ENCODE data around the gene CEND1.

The CEND1 gene

DNA sequence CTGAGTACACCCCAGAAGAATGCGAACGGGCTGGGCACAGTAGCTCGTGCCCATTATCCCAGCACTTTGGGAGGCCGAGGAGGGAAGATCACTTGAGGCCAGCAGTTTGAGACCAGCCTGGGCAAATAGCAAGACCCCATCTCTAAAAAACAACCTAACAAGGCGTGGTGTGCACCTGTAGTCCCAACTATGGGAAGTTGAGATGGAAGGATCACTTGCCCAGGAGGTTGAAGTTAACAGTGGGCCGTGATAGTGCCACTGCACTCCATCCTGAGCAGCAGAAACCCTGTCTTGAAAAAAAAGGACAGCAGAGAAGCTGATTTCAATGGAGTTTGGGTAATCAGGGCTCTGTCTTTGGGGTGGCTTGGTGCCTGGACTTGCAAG lies 23.2 kb upstream of the CEND1 start:
- Histone ChIP-seq H3K4me1 (ENCODE audit: control insufficient read depth in 2 of 2, insufficient read depth in 2 of 2, low read length in 2 of 2) (peaks cover 25% of the 10 kb centered on the region in 2 donors), H3K4me3 (ENCODE audit: low read length in 2 of 2) (no peak overlapping the region), H3K9ac (ENCODE audit: low read depth in 1 of 2, low read length in 2 of 2) (no peak overlapping the region), H3K36me3 (ENCODE audit: control insufficient read depth in 2 of 2, insufficient read depth in 2 of 2, low read length in 2 of 2) (peaks cover 16 to 30% of the 10 kb centered on the region in 2 donors), H3K27ac (ENCODE audit: low read depth in 2 of 2, low read length in 2 of 2) (no peak overlapping the region), H3K27me3 (ENCODE audit: control insufficient read depth in 2 of 2, insufficient read depth in 2 of 2, low read length in 2 of 2) (no peaks in the 10 kb centered on the region), H3K9me3 (ENCODE audit: control insufficient read depth in 2 of 2, low read length in 2 of 2) (no peaks in the 10 kb centered on the region)

DNA sequence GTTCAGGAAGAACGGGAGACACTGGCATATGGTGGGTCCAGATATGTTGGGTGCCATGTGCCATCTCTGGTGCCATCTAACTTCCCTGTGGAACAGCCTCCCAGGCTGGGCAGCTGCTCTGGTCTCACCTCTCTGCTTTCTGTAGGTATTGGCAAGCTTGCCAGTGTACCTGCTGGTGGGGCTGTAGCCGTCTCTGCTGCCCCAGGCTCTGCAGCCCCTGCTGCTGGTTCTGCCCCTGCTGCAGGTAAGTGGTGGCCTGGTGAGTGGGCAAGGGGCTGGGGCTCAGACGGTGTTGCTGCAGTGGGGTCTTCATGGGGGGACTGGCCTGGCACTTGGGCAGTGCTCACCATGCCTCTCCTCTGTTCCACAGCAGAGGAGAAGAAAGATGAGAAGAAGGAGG lies 22.5 kb upstream of the CEND1 start:
- Histone ChIP-seq H3K4me1 (ENCODE audit: control insufficient read depth in 2 of 2, insufficient read depth in 2 of 2, low read length in 2 of 2) (peaks cover 25% of the 10 kb centered on the region in 2 donors), H3K36me3 (ENCODE audit: control insufficient read depth in 2 of 2, insufficient read depth in 2 of 2, low read length in 2 of 2) (peaks cover 16 to 30% of the 10 kb centered on the region in 2 donors), H3K4me3 (ENCODE audit: low read length in 2 of 2) (no peak overlapping the region), H3K9ac (ENCODE audit: low read depth in 1 of 2, low read length in 2 of 2) (no peak overlapping the region), H3K27ac (ENCODE audit: low read depth in 2 of 2, low read length in 2 of 2) (no peak overlapping the region), H3K27me3 (ENCODE audit: control insufficient read depth in 2 of 2, insufficient read depth in 2 of 2, low read length in 2 of 2) (no peaks in the 10 kb centered on the region), H3K9me3 (ENCODE audit: control insufficient read depth in 2 of 2, low read length in 2 of 2) (no peaks in the 10 kb centered on the region)

DNA sequence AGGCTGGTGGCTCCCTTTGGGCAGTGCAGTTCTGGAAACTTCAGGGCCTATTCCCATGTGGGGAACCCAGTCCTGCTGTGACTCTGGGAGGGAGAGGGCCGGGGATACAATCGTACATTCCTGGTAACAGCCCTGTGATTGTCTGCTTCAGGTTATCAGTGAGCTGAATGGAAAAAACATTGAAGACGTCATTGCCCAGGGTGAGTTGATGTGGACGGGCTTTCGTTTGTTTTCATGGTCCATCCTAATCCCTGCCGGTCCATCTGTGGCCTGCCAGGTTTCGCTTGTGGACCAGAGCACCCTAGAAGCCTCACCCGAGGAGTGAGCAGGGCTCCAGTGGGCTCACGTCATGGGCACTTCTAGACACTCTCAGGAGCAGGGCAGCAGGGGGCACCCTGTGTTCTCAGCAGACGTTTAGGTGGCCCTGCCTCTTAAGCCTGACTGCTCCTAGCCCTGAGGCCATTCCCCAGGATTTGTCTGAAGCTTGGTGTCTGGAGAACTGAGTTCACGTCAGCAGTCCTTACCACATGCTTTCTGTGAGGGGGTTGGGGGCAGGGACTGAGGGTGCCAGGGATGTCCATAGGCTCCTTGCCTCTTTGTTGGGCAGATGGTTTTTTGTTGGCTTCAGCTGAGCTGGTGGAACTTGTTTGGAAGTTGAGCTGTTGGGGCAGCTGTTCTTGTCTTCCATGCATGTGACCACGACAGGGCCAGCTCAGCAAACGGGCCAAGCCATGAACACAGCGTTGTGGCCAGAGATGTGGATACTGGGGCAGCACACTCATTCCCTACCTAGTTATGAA lies 21.8 kb upstream of the CEND1 start:
- Histone ChIP-seq H3K36me3 (ENCODE audit: control insufficient read depth in 2 of 2, insufficient read depth in 2 of 2, low read length in 2 of 2) (peaks cover 16 to 30% of the 10 kb centered on the region in 2 donors), H3K4me1 (ENCODE audit: control insufficient read depth in 2 of 2, insufficient read depth in 2 of 2, low read length in 2 of 2) (peaks cover 25% of the 10 kb centered on the region in 2 donors), H3K9me3 (ENCODE audit: control insufficient read depth in 2 of 2, low read length in 2 of 2) (no peaks in the 10 kb centered on the region), H3K4me3 (ENCODE audit: low read length in 2 of 2) (peak overlapping the region in 1 of 2 donors; percentile 94), H3K27me3 (ENCODE audit: control insufficient read depth in 2 of 2, insufficient read depth in 2 of 2, low read length in 2 of 2) (no peaks in the 10 kb centered on the region), H3K27ac (ENCODE audit: low read depth in 2 of 2, low read length in 2 of 2) (no peak overlapping the region), H3K9ac (ENCODE audit: low read depth in 1 of 2, low read length in 2 of 2) (peak overlapping the region; percentile 97 to 100)

DNA sequence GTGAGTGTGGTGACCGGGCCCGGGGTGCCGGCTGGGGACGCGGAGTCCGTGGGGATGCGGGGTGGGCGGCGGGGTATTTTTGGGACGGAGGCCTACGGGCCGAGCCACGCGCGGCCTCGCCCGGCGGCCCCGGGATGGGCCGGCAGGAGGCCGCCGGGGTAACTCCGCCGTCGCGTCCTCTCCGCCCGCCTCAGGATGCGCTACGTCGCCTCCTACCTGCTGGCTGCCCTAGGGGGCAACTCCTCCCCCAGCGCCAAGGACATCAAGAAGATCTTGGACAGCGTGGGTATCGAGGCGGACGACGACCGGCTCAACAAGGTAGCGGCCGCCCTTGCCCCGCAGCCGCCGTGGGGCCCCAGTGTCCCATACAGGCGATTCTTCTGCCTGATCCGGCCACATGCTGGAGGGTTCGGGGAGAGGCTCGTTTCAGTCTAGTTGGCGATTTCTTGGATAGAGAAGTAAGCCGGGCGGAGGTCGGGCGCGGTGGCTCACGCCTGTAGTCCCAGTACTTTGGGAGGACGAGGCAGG lies 20.2 kb upstream of the CEND1 start:
- Histone ChIP-seq H3K4me3 (ENCODE audit: low read length in 2 of 2) (peak overlapping the region; percentile 94 to 96), H3K27me3 (ENCODE audit: control insufficient read depth in 2 of 2, insufficient read depth in 2 of 2, low read length in 2 of 2) (no peaks in the 10 kb centered on the region), H3K9ac (ENCODE audit: low read depth in 1 of 2, low read length in 2 of 2) (peak overlapping the region; percentile 97 to 100), H3K4me1 (ENCODE audit: control insufficient read depth in 2 of 2, insufficient read depth in 2 of 2, low read length in 2 of 2) (peaks cover 25 to 28% of the 10 kb centered on the region in 2 donors), H3K9me3 (ENCODE audit: control insufficient read depth in 2 of 2, low read length in 2 of 2) (no peaks in the 10 kb centered on the region), H3K27ac (ENCODE audit: low read depth in 2 of 2, low read length in 2 of 2) (peak overlapping the region; percentile 99), H3K36me3 (ENCODE audit: control insufficient read depth in 2 of 2, insufficient read depth in 2 of 2, low read length in 2 of 2) (peaks cover 16 to 29% of the 10 kb centered on the region in 2 donors)

DNA sequence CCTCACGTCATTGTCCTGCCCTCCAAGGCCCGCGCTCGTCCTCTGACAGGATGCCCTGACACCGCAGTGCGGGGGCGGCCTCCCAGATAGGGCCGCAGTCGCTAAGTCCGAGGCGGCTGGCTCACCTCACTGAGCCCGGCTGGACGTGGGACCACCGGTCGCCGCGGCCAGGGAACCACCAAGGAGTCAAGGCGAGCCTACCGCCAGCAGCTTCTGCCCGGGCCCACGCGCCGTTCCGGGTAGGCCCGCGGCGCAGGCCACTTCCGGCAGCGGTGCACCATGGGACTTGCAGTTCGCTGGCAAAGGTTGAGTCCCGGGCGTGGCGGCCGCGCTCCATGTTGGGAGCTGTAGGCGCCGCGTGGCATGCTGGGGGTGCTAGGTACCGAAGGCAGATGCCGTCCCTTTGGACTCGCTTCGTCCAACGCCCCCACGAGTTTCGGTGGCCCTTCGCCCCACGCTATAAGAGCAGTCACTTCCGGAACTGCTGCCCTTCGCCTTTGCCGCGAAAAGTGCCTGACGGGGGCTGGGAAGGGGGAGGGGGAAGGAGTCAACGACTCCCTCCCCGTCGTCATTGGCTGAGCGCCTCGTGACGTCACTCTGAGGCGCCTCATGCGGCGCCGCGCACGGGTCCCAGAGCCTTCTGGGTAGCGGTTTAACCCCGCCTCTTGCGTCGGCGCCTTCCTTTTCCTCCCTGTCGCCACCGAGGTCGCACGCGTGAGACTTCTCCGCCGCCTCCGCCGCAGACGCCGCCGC lies 19.6 kb upstream of the CEND1 start, which contains the start of gene RPLP2:
RPLP2 (plus strand) TSS at position 681 of the 753 bp plus-strand sequence. CDS start 268 bp downstream, outside the sequence.
- Histone ChIP-seq H3K27me3 (ENCODE audit: control insufficient read depth in 2 of 2, insufficient read depth in 2 of 2, low read length in 2 of 2) (no peaks in the 10 kb centered on the region), H3K4me3 (ENCODE audit: low read length in 2 of 2) (peak within 1 kb of the TSS; percentile 94 to 96), H3K27ac (ENCODE audit: low read depth in 2 of 2, low read length in 2 of 2) (peak within 1 kb of the TSS; percentile 99), H3K9me3 (ENCODE audit: control insufficient read depth in 2 of 2, low read length in 2 of 2) (no peaks in the 10 kb centered on the region), H3K9ac (ENCODE audit: low read depth in 1 of 2, low read length in 2 of 2) (peak within 1 kb of the TSS; percentile 97 to 100), H3K36me3 (ENCODE audit: control insufficient read depth in 2 of 2, insufficient read depth in 2 of 2, low read length in 2 of 2) (peaks cover 16 to 29% of the 10 kb centered on the region in 2 donors), H3K4me1 (ENCODE audit: control insufficient read depth in 2 of 2, insufficient read depth in 2 of 2, low read length in 2 of 2) (peaks cover 30 to 32% of the 10 kb centered on the region in 2 donors)

DNA sequence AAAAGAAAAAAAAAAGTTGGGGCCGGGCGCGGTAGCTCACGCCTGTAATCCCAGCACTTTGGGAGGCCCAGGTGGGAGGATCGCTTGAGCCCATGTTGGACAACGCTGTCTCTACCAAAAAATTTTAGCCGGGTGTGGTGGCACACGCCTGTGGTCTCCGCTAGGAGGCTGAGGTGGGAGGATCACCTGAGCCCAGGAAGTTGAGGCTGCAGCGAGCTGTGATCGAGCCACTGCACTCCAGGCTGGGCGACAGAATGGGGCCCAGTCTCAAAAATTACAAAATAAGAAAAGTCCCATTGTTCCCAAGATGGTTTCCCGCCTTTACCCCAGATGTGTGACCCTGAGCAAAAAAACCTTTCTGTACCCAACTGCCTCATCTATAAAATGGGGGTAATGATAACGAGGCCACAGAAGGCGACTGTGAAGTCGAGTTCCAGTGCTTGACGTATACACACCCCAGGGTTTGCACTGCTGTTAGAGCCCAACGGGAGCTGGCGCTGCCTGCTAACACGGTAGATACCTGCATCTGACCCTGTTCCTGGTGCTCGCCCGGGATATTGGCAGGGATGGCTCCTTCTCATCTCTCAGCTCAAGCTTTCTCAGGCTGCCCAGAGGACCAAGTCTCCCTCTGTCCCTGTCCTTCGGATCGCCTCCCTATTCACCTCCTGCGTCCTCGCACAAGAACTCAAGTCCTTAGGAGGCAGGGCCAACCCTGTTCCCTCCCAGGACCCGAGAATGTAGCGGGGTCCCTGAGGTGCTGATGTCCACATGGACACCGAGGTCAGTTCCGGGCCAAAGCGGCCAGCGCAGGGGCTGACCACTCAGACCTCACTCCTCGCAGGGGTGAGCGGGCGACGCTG lies 18.8 kb upstream of the CEND1 start:
- peaks cover 36 to 40% of the 10 kb centered on the region in 2 donors for H3K4me1 ChIP-seq (ENCODE audit: control insufficient read depth in 2 of 2, insufficient read depth in 2 of 2, low read length in 2 of 2)

DNA sequence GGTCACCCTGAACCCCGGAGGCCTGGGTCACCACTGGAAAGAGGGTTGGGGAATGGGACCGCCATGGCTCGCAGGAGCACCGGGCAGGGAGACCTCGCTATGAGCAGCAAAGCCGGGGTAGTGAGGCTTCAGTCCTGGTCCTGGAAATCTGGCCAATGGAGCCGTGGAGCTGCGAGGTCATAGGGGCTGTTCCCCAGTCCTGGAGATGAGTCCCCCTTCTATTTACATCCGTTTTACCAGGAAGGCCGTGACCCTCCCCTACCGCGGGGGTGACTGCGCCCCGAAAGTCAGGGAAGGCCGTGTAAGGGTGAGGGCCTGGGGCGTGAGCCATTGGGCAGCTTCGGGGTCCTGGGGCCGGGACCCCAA lies 14.7 kb upstream of the CEND1 start:
- Histone ChIP-seq H3K4me1 (ENCODE audit: control insufficient read depth in 2 of 2, insufficient read depth in 2 of 2, low read length in 2 of 2) (peaks cover 17 to 26% of the 10 kb centered on the region in 2 donors), H3K9me3 (ENCODE audit: control insufficient read depth in 2 of 2, low read length in 2 of 2) (no peaks in the 10 kb centered on the region), H3K27ac (ENCODE audit: low read depth in 2 of 2, low read length in 2 of 2) (peak overlapping the region; percentile 84 to 91), H3K4me3 (ENCODE audit: low read length in 2 of 2) (peak overlapping the region; percentile 52 to 69), H3K27me3 (ENCODE audit: control insufficient read depth in 2 of 2, insufficient read depth in 2 of 2, low read length in 2 of 2) (no peaks in the 10 kb centered on the region), H3K36me3 (ENCODE audit: control insufficient read depth in 2 of 2, insufficient read depth in 2 of 2, low read length in 2 of 2) (peaks cover 0 to 2% of the 10 kb centered on the region in 2 donors), H3K9ac (ENCODE audit: low read depth in 1 of 2, low read length in 2 of 2) (peak overlapping the region; percentile 32 to 68)

More for the DNA sequence above, 18.8 kb upstream of the CEND1 start:
- H3K9me3 ChIP-seq (ENCODE audit: control insufficient read depth in 2 of 2, low read length in 2 of 2), result no peaks in the 10 kb centered on the region
- peaks cover 16 to 26% of the 10 kb centered on the region in 2 donors for H3K36me3 ChIP-seq (ENCODE audit: control insufficient read depth in 2 of 2, insufficient read depth in 2 of 2, low read length in 2 of 2)
- H3K9ac ChIP-seq (ENCODE audit: low read depth in 1 of 2, low read length in 2 of 2), result peak overlapping the region; percentile 97 to 100
- peak overlapping the region; percentile 99 for H3K27ac ChIP-seq (ENCODE audit: low read depth in 2 of 2, low read length in 2 of 2)
- peak overlapping the region; percentile 94 to 96 for H3K4me3 ChIP-seq (ENCODE audit: low read length in 2 of 2)
- no peaks in the 10 kb centered on the region for H3K27me3 ChIP-seq (ENCODE audit: control insufficient read depth in 2 of 2, insufficient read depth in 2 of 2, low read length in 2 of 2)

DNA sequence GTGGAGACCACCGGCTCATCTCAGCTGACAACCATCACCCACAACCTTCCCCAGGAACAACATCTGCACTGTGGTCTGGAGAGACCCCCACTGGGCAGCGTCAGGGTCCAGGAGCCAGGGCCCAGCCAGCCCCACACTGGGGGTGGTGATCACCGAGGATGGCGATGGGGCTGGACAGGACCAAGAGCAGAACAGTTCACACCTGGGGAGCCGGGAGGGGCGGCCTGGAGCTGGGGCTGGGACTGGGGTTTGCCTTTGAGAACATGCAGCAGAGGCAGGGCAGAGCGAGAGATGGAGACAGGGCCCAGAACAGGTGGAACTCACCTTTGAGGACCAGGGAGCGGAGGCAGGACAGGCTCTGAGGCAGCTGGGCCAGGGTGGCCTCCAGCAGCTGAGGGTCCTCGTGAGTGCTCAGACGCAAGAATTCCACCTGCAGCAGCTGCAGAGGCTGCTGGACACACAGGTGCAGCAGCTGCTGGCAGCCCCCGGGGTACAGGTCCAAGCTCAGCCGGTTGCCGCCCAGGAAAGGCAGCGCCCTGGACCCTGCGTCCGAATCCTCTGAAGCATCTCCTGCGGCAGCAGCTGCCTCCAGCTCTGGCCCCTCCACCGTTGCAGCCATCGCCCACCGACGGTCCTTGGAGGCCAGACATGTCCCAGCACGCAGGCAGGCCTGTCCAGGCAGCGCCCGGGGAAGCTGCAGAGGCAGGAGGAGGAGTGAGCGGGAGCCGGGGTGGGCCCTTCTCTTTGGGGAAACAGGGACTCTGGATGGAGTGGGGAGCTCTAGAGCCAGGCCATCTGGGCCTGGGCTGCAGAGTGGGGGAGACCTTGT lies 14.1 kb upstream of the CEND1 start:
- H3K9me3 ChIP-seq (ENCODE audit: control insufficient read depth in 2 of 2, low read length in 2 of 2), result no peaks in the 10 kb centered on the region
- H3K27ac ChIP-seq (ENCODE audit: low read depth in 2 of 2, low read length in 2 of 2), result no peak overlapping the region
- peak overlapping the region; percentile 52 to 69 for H3K4me3 ChIP-seq (ENCODE audit: low read length in 2 of 2)
- peak overlapping the region; percentile 32 to 68 for H3K9ac ChIP-seq (ENCODE audit: low read depth in 1 of 2, low read length in 2 of 2)
- H3K36me3 ChIP-seq (ENCODE audit: control insufficient read depth in 2 of 2, insufficient read depth in 2 of 2, low read length in 2 of 2), result peaks cover 0 to 2% of the 10 kb centered on the region in 2 donors
- H3K27me3 ChIP-seq (ENCODE audit: control insufficient read depth in 2 of 2, insufficient read depth in 2 of 2, low read length in 2 of 2), result no peaks in the 10 kb centered on the region
- peaks cover 17 to 25% of the 10 kb centered on the region in 2 donors for H3K4me1 ChIP-seq (ENCODE audit: control insufficient read depth in 2 of 2, insufficient read depth in 2 of 2, low read length in 2 of 2)

DNA sequence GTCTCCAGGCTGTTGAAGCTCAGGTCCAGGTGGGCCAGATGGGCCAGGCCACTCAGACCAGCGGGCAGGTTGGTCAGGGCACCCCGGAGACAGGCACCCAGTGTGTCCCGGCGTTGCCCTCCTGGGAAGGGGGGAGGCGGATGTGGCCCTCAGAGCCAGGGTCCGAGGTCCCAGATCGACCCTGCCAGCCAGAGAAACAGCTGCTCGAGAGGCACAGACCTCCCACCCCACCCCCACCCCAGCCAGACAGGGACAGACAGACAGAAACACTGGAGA lies 13.5 kb upstream of the CEND1 start:
- Histone ChIP-seq H3K27me3 (ENCODE audit: control insufficient read depth in 2 of 2, insufficient read depth in 2 of 2, low read length in 2 of 2) (no peaks in the 10 kb centered on the region), H3K9ac (ENCODE audit: low read depth in 1 of 2, low read length in 2 of 2) (no peak overlapping the region), H3K9me3 (ENCODE audit: control insufficient read depth in 2 of 2, low read length in 2 of 2) (no peaks in the 10 kb centered on the region), H3K4me3 (ENCODE audit: low read length in 2 of 2) (no peak overlapping the region), H3K27ac (ENCODE audit: low read depth in 2 of 2, low read length in 2 of 2) (no peak overlapping the region), H3K4me1 (ENCODE audit: control insufficient read depth in 2 of 2, insufficient read depth in 2 of 2, low read length in 2 of 2) (peaks cover 12 to 20% of the 10 kb centered on the region in 2 donors), H3K36me3 (ENCODE audit: control insufficient read depth in 2 of 2, insufficient read depth in 2 of 2, low read length in 2 of 2) (peaks cover 0 to 2% of the 10 kb centered on the region in 2 donors)

All from mucosa of rectum (tissue), 2 donors.